WTC11 (cell line): ENCODE results near the gene AVPI1. TPM values are rescaled to one million over a fixed set of nuclear protein-coding genes. Genes with fewer than 3 reads are reported as not detected.

Experiments used
- ATAC-seq: fragments of 200-7000 bp; cut with Tn5 transposase; 2 replicates; pipeline ENCODE4 v1.10.0; 2021; ENCODE audit warnings: mild to moderate bottlenecking, moderate library complexity
- CTCF ChIA-PET: fragments of 300-600 bp; sonication (Branson Sonifier 250); formaldehyde crosslinking; loops from one replicate; lab custom pipeline; 2021; ENCODE audit warnings: antibody characterized with exemption; lab: Charles Lee
- POLR2A ChIA-PET: fragments of 350-600 bp; sonication (Branson Sonifier 250); formaldehyde crosslinking; loops from one replicate; lab custom pipeline; 2021; ENCODE audit warnings: antibody characterized with exemption; lab: Charles Lee
- DNase-seq: peaks from one replicate; pipeline ENCODE4 v3.0.0; 2021; ENCODE audit warnings: low spot score
- H3K27ac Mint-ChIP-seq: 2 replicates; pipeline ENCODE4 v1.8.0; 2021; ENCODE audit warnings: mixed read lengths
- H3K27me3 Mint-ChIP-seq: 2 replicates; pipeline ENCODE4 v1.8.0; 2021; ENCODE audit warnings: low read depth, mild to moderate bottlenecking, moderate library complexity, mixed read lengths
- H3K36me3 Mint-ChIP-seq: 2 replicates; pipeline ENCODE4 v1.8.0; 2021; ENCODE audit warnings: mixed read lengths
- H3K4me1 Mint-ChIP-seq: 2 replicates; pipeline ENCODE4 v1.8.0; 2022; ENCODE audit warnings: mixed read lengths
- H3K4me3 Mint-ChIP-seq: 2 replicates; pipeline ENCODE4 v1.8.0; 2021; ENCODE audit warnings: mild to moderate bottlenecking, moderate library complexity, mixed read lengths
- H3K9me3 Mint-ChIP-seq: 2 replicates; pipeline ENCODE4 v1.8.0; 2021; ENCODE audit warnings: mixed read lengths
- AFF4 ChIP-seq: sonication (generic); formaldehyde crosslinking; IDR thresholded peaks from 2 replicates; pipeline ENCODE4 v1.8.1; 2023; ENCODE audit warnings: mild to moderate bottlenecking, missing genetic modification reagents, borderline replicate concordance
- CTCF ChIP-seq: fragments of 200-600 bp; IDR thresholded peaks from 2 replicates; pipeline ENCODE4 v1.8.0; 2022; ENCODE audit warnings: antibody characterized with exemption
- ELF4 ChIP-seq: sonication (generic); formaldehyde crosslinking; IDR thresholded peaks from 2 replicates; pipeline ENCODE4 v1.8.1; 2022; ENCODE audit warnings: low read depth, mild to moderate bottlenecking, moderate library complexity, missing genetic modification reagents
- FOXK1 ChIP-seq: sonication (generic); formaldehyde crosslinking; IDR thresholded peaks from 2 replicates; pipeline ENCODE4 v1.8.0; 2022; ENCODE audit warnings: mild to moderate bottlenecking, moderate library complexity, missing genetic modification reagents
- FOXP1 ChIP-seq: sonication (generic); formaldehyde crosslinking; IDR thresholded peaks from 2 replicates; pipeline ENCODE4 v1.8.0; 2022; ENCODE audit warnings: missing genetic modification reagents, mild to moderate bottlenecking, moderate library complexity, borderline replicate concordance
- JAZF1 ChIP-seq: fragments of 250-450 bp; sonication (Bioruptor Pico); IDR thresholded peaks from 2 replicates; pipeline ENCODE4 v1.9.0; 2021; ENCODE audit warnings: moderate library complexity, mild to moderate bottlenecking, inconsistent platforms
- MLX ChIP-seq: sonication (generic); formaldehyde crosslinking; IDR thresholded peaks from 2 replicates; pipeline ENCODE4 v1.8.1; 2023; ENCODE audit warnings: mild to moderate bottlenecking, missing genetic modification reagents, moderate library complexity
- PRDM15 ChIP-seq: sonication (generic); formaldehyde crosslinking; IDR thresholded peaks from 2 replicates; pipeline ENCODE4 v1.8.0; 2022; ENCODE audit warnings: missing genetic modification reagents
- PREB ChIP-seq: sonication (generic); formaldehyde crosslinking; IDR thresholded peaks from 2 replicates; pipeline ENCODE4 v1.8.1; 2022; ENCODE audit warnings: mild to moderate bottlenecking, missing genetic modification reagents, moderate library complexity, borderline replicate concordance
- PRRX2 ChIP-seq: fragments of 250-450 bp; sonication (Bioruptor Pico); IDR thresholded peaks from 2 replicates; pipeline ENCODE4 v1.8.0; 2021; ENCODE audit warnings: mild to moderate bottlenecking
- TEAD4 ChIP-seq: sonication (generic); formaldehyde crosslinking; IDR thresholded peaks from 2 replicates; pipeline ENCODE4 v1.8.0; 2022; ENCODE audit warnings: mild to moderate bottlenecking, missing genetic modification reagents
- ZNF121 ChIP-seq: sonication (generic); formaldehyde crosslinking; IDR thresholded peaks from 2 replicates; pipeline ENCODE4 v1.8.0; 2023; ENCODE audit warnings: missing genetic modification reagents
- ZNF281 ChIP-seq: sonication (generic); formaldehyde crosslinking; IDR thresholded peaks from 2 replicates; pipeline ENCODE4 v1.8.0; 2023; ENCODE audit warnings: mild to moderate bottlenecking, missing genetic modification reagents
- ZNF317 ChIP-seq: sonication (generic); formaldehyde crosslinking; IDR thresholded peaks from 2 replicates; pipeline ENCODE4 v1.8.1; 2023; ENCODE audit warnings: low read depth, mild to moderate bottlenecking, moderate library complexity, missing genetic modification reagents, borderline replicate concordance
- ZNF532 ChIP-seq: fragments of 250-450 bp; sonication (Bioruptor Pico); IDR thresholded peaks from 2 replicates; pipeline ENCODE4 v1.9.0; 2021; ENCODE audit warnings: mild to moderate bottlenecking, borderline replicate concordance
- ZNF671 ChIP-seq: fragments of 250-450 bp; sonication (Bioruptor Pico); IDR thresholded peaks from 2 replicates; pipeline ENCODE4 v1.8.0; 2021; ENCODE audit warnings: mild to moderate bottlenecking
- total RNA-seq: library from RNA; stranded (reverse); gene quantifications from 3 replicates; pipeline ENCODE4 v1.2.3, GENCODE V29; 2021

AVPI1 gene
- total RNA-seq, 1 experiment from 2014 or later: 9.8 TPM

GRCh38 chr10:97724341-97724941 is 37.4 kb upstream of the AVPI1 start (continued):
- TF ChIP-seq MLX (CRISPR knock-in tag) (no peak), TEAD4 (CRISPR knock-in tag) (no peak), AFF4 (no peak), PREB (CRISPR knock-in tag) (no peak), ZNF121 (CRISPR knock-in tag) (no peak), ELF4 (CRISPR knock-in tag) (no peak), PRRX2 (CRISPR knock-in tag) (no peak), ZNF317 (CRISPR knock-in tag) (no peak)

GRCh38 chr10:97723001-97723400 is 36.0 kb upstream of the AVPI1 start:
- Mint-ChIP-seq H3K27ac (no peak overlapping the region), H3K36me3 (peaks cover 2% of the 10 kb centered on the region), H3K9me3 (no peaks in the 10 kb centered on the region), H3K4me3 (no peak overlapping the region), H3K4me1 (peaks cover 29% of the 10 kb centered on the region), H3K27me3 (no peaks in the 10 kb centered on the region; the same call in 1 of the 2 replicates)
- DNase-seq (no peak), ATAC-seq (no peak)
- ChIA-PET POLR2A (interaction anchor here (2.8 kb wide), 1 partner anchor 10 kb away, joined by 10 read pairs; the partner anchor contains the start of gene MARVELD1), CTCF (interaction anchor here (0.8 to 5.1 kb wide), 10 partner anchors 8 to 69 kb away, joined by 3 to 68 read pairs (median 8); partner anchors contain the start of genes AVPI1, MARVELD1 and ZFYVE27)
- TF ChIP-seq ZNF281 (no peak), ZNF532 (CRISPR knock-in tag) (no peak), ELF4 (CRISPR knock-in tag) (no peak), ZNF671 (no peak), CTCF (no peak), PRDM15 (CRISPR knock-in tag) (no peak), FOXP1 (CRISPR knock-in tag) (no peak), JAZF1 (CRISPR knock-in tag) (no peak), FOXK1 (CRISPR knock-in tag) (no peak)
